HG03354 (cell line): Measurements from ENCODE around the gene TBC1D28.
"Not testable (repeated sequence)": the region's sequence is repeated elsewhere in the genome, so short reads cannot be mapped to it uniquely, and the experiment has no call there.

Source experiments
- ATAC-seq: cut with Tn5 transposase; IDR thresholded peaks from one replicate; pipeline ENCODE4 v1.9.1; 2021; ENCODE audit warnings: mild to moderate bottlenecking; ENCODE audit not compliant: unreplicated experiment, poor library complexity, severe bottlenecking

TBC1D28 gene

DNA sequence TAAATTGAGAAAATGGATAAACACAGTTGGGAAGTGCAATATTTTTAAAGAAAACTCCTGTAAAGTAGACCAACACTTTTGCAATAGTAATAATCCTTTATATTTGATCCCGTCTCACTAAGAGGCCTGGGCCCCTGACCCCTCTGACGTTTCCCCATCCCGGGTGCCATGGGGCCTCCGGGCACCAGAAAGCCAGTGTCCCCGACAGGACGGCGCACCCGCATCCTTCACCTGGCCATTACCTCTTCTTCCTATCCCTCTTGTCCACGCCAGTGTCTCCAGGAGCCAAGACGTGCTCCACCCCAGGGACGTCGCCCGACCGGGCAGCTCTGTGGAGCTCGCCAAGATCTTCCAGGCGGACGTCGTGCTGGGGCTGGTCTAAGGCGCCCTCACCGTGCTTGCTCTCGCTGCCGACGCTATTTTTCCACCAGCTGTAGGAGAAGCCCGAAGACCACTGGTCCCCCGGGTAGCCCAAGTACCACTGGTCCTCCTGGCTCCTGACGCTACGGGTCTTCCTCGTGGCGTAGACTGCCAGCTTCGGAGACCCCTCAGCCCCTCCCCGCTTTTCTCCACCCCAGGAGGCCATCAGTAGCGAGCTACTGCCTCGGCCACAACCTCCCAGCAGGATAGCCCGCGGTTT is 19.2 kb downstream of the TBC1D28 start:
- ATAC-seq, result not testable (repeated sequence)

DNA sequence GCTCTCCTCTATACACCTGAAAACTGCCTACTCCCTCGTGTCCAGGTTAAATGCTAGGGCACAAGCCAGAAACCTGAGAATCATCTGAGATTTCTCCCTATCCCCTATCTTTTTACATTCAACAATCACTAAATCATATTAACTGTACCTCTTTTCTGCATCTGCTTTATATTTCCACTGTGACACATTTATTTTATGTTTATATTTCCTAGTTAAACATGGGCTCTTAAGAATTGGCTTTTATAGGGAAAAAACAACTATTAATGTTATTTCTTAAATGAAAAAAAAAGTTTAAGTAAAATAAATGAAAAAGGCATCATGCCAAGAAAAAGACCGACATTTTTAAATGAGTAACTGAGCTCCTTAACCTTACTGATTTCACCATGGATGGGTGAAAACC is 26.6 kb downstream of the TBC1D28 start:
- not testable (repeated sequence) for ATAC-seq

GRCh38 chr17:18613016-18613415 is 31.2 kb downstream of the TBC1D28 start:
- ATAC-seq, result not testable (repeated sequence)

DNA sequence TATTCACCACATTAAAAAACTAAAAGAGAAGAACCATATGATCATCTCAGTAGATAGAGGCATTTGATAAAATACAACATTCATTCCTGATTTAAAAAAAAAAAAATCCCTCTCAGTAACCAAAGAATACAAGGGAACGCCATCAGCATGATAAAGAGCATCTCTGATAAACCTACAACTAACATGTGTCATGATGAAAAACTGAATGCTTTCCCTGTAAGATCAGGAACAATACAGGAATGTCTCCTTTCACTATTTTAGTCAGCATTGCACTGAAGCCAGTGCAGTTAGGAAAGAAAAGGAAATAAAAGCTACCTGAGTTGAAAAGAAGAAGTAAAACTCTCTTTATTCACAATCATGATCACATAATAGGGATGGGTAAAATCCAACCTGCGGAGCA is 51.1 kb downstream of the TBC1D28 start:
- not testable (repeated sequence) for ATAC-seq
